ENCODE results near the gene ZNF367.

- TF ChIP-seq CTCF (IDR thresholded peaks at IDR 0.05) (no peak), POLR2A (IDR thresholded peaks at IDR 0.05) (no peak), POLR2AphosphoS5 (IDR thresholded peaks at IDR 0.05) (no peak)
Observed at GRCh38 chr9:96417661-96418082, 498 bp downstream of the ZNF367 start.

Data from sigmoid colon (tissue), 4 donors.